Loucy (cell line): ENCODE measurements around the gene TIGD7.

ENCODE experiments used
- CTCF ChIP-seq: fragments of 200-600 bp; sonication (generic); conservative IDR thresholded peaks from 2 replicates; pipeline ENCODE4 v1.5.1; 2014; ENCODE audit warnings: mild to moderate bottlenecking, antibody characterized with exemption, low read length
- EZH2phosphoT487 ChIP-seq: fragments of 200-600 bp; IDR thresholded peaks from 2 replicates; pipeline ENCODE4 v1.6.1; 2018; ENCODE audit warnings: antibody characterized with exemption, mild to moderate bottlenecking, moderate library complexity, borderline replicate concordance

- TF ChIP-seq CTCF (no peak), EZH2phosphoT487 (no peak)
Observed at GRCh38 chr16:3256146-3256865, 48.9 kb downstream of the TIGD7 start, which contains the start of gene MEFV.
